ENCODE measurements around the gene F8A3. TPM values are rescaled to one million over a fixed set of nuclear protein-coding genes. Genes with fewer than 3 reads are reported as not detected.

The F8A3 gene
- total and polyA plus RNA-seq, 9 of the 15 experiments (the other 6 are each of a cell fraction or from before 2014, with no cell fraction given): not detected

- TF ChIP-seq SMARCE1 (IDR thresholded peaks at IDR 0.05) (peak; percentile 50; the same call in 1 of the 2 replicates), ZNF778 (CRISPR knock-in tag; IDR thresholded peaks at IDR 0.05) (no peak), ZKSCAN8 (CRISPR knock-in tag; IDR thresholded peaks at IDR 0.05) (no peak), CREB5 (CRISPR knock-in tag; IDR thresholded peaks at IDR 0.05) (no peak), THAP7 (CRISPR knock-in tag; IDR thresholded peaks at IDR 0.05) (no peak), ESRRA (IDR thresholded peaks at IDR 0.05; ENCODE audit: borderline replicate concordance, low read depth) (no peak), ZNF644 (tag; IDR thresholded peaks at IDR 0.05; ENCODE audit: low read depth) (no peak), NFIC (IDR thresholded peaks at IDR 0.05) (peak; percentile 68), BDP1 (IDR thresholded peaks at IDR 0.05; ENCODE audit: insufficient read depth, insufficient read length) (no peak), NFATC3 (IDR thresholded peaks at IDR 0.05) (no peak), NCOA2 (IDR thresholded peaks at IDR 0.05; ENCODE audit: partially characterized antibody in 2 of 2) (no peak), EWSR1 (IDR thresholded peaks at IDR 0.05; ENCODE audit: borderline replicate concordance, low read depth, partially characterized antibody) (no peak), TGIF2 (CRISPR knock-in tag; IDR thresholded peaks at IDR 0.05) (no peak), ZNF347 (CRISPR knock-in tag; IDR thresholded peaks at IDR 0.05; ENCODE audit: low read depth) (no peak), POLR2B (IDR thresholded peaks at IDR 0.05; ENCODE audit: low read depth, partially characterized antibody) (no peak), NR4A1 (CRISPR knock-in tag; IDR thresholded peaks at IDR 0.05) (no peak), NR4A1 (tag; IDR thresholded peaks at IDR 0.05) (no peak), PHF21A (IDR thresholded peaks at IDR 0.05; ENCODE audit: borderline replicate concordance, low read depth) (no peak), RBFOX2 (IDR thresholded peaks at IDR 0.05; ENCODE audit: low read depth, low read length) (peak; percentile 28; the same call in 1 of the 2 replicates), ATF2 (CRISPR knock-in tag; IDR thresholded peaks at IDR 0.05) (no peak), GTF2B (IDR thresholded peaks at IDR 0.05; ENCODE audit: extremely low read depth, insufficient read length) (no peak), ZNF780A (CRISPR knock-in tag; IDR thresholded peaks at IDR 0.05) (no peak), MEF2D (tag; conservative IDR thresholded peaks at IDR 0.05; ENCODE audit: low read depth) (no peak), ZNF133 (CRISPR knock-in tag; IDR thresholded peaks at IDR 0.05) (no peak)
Measured at GRCh38 chrX:155434906-155435743, 23.3 kb downstream of the F8A3 start (continued).
